Neural cell (in vitro differentiated cells): ENCODE data around the gene CPNE9. TPM values are rescaled to one million over a fixed set of nuclear protein-coding genes. Genes with fewer than 3 reads are reported as not detected.

Experiments used
- H2AFZ ChIP-seq: fragments of 200-600, 300-800 bp; sonication (generic), shearing (Covaris generic); 2 replicates; pipeline ENCODE4 v1.6.0; 2014; ENCODE audit warnings: low read depth, mild to moderate bottlenecking, antibody characterized with exemption, low read length, moderate library complexity
- H3F3A ChIP-seq: fragments of 200-600 bp; shearing (Covaris generic); 2 replicates; pipeline ENCODE4 v1.6.1; 2016; ENCODE audit warnings: mild to moderate bottlenecking, moderate library complexity, mixed read lengths, antibody characterized with exemption, low read length; ENCODE audit not compliant: insufficient read depth, poor library complexity, severe bottlenecking
- H3K27ac ChIP-seq: fragments of 200-600, 300-800 bp; sonication (generic), shearing (Covaris generic); 2 replicates; pipeline ENCODE4 v1.5.1; 2014; ENCODE audit warnings: mild to moderate bottlenecking, low read length, moderate library complexity
- H3K27me3 ChIP-seq: fragments of 300-800, 200-600 bp; sonication (generic), shearing (Covaris generic); 2 replicates; pipeline ENCODE4 v1.6.0; 2014; ENCODE audit warnings: mild to moderate bottlenecking, low read depth, low read length, moderate library complexity; ENCODE audit not compliant: insufficient read depth
- H3K36me3 ChIP-seq: fragments of 300-800, 200-600 bp; sonication (generic), shearing (Covaris generic); 2 replicates; pipeline ENCODE4 v1.5.1; 2014; ENCODE audit warnings: mild to moderate bottlenecking, antibody characterized with exemption, low read length, moderate library complexity; ENCODE audit not compliant: insufficient read depth
- H3K4me2 ChIP-seq: fragments of 300-800, 200-600 bp; sonication (generic), shearing (Covaris generic); 2 replicates; pipeline ENCODE4 v1.6.0; 2014; ENCODE audit warnings: mild to moderate bottlenecking, low read length
- H3K4me3 ChIP-seq: fragments of 300-800, 200-600 bp; sonication (generic), shearing (Covaris generic); 2 replicates; pipeline ENCODE4 v1.5.1; 2014; ENCODE audit warnings: mild to moderate bottlenecking, low read length, moderate library complexity
- H3K79me2 ChIP-seq: fragments of 200-600 bp; shearing (Covaris generic); replicated peaks from 2 replicates; pipeline ENCODE4 v1.6.0; 2014; ENCODE audit warnings: mild to moderate bottlenecking, low read length, moderate library complexity; ENCODE audit not compliant: insufficient read depth
- H3K9ac ChIP-seq: fragments of 300-800, 200-600 bp; sonication (generic), shearing (Covaris generic); 2 replicates; pipeline ENCODE4 v1.6.1; 2016; ENCODE audit warnings: mild to moderate bottlenecking, low read length, mixed read lengths
- H3K9me2 ChIP-seq: fragments of 200-600 bp; shearing (Covaris generic); 2 replicates; pipeline ENCODE4 v1.6.1; 2016; ENCODE audit warnings: mild to moderate bottlenecking, low read length, mixed read lengths; ENCODE audit not compliant: insufficient read depth
- H3K9me3 ChIP-seq: fragments of 200-600, 300-800 bp; sonication (generic), shearing (Covaris generic); 2 replicates; pipeline ENCODE4 v1.6.1; 2016; ENCODE audit warnings: mild to moderate bottlenecking, mixed run types, low read length, moderate library complexity, mixed read lengths
- H4K20me1 ChIP-seq: fragments of 200-600 bp; shearing (Covaris generic); 2 replicates; pipeline ENCODE4 v1.6.1; 2016; ENCODE audit warnings: mild to moderate bottlenecking, mixed run types; ENCODE audit not compliant: insufficient read depth
- EP300 ChIP-seq: fragments of 450-650 bp; conservative IDR thresholded peaks from 2 replicates; pipeline ENCODE4 v1.6.1; 2014; ENCODE audit warnings: antibody characterized with exemption, mild to moderate bottlenecking, moderate library complexity; ENCODE audit not compliant: poor library complexity, severe bottlenecking
- EZH2 ChIP-seq: fragments of 200-600, 300-800 bp; shearing (Covaris generic), sonication (generic); IDR thresholded peaks from 2 replicates; pipeline ENCODE4 v1.6.1; 2014; ENCODE audit warnings: antibody characterized with exemption, low read length, borderline replicate concordance, mild to moderate bottlenecking; ENCODE audit not compliant: insufficient read depth, poor library complexity, severe bottlenecking
- MXI1 ChIP-seq: fragments of 450-650 bp; conservative IDR thresholded peaks from 2 replicates; pipeline ENCODE4 v1.6.1; 2014; ENCODE audit warnings: antibody characterized with exemption, mild to moderate bottlenecking; ENCODE audit not compliant: poor library complexity, severe bottlenecking
- POLR2AphosphoS5 ChIP-seq: IDR thresholded peaks from 2 replicates; pipeline ENCODE4 v1.6.1; 2012
- RAD21 ChIP-seq: fragments of 450-650 bp; conservative IDR thresholded peaks from 2 replicates; pipeline ENCODE4 v1.6.1; 2014; ENCODE audit warnings: antibody characterized with exemption, mild to moderate bottlenecking, moderate library complexity
- REST ChIP-seq: IDR thresholded peaks from 2 replicates; pipeline ENCODE4 v1.6.1; 2012; ENCODE audit warnings: borderline replicate concordance
- SMC3 ChIP-seq: fragments of 450-650 bp; conservative IDR thresholded peaks from 2 replicates; pipeline ENCODE4 v1.6.1; 2014; ENCODE audit warnings: antibody characterized with exemption, mild to moderate bottlenecking, moderate library complexity; ENCODE audit not compliant: poor library complexity
- TAF1 ChIP-seq: IDR thresholded peaks from 2 replicates; pipeline ENCODE4 v1.6.1; 2012; ENCODE audit warnings: low read depth
- polyA plus RNA-seq: library from polyadenylated mRNA; depleted of rRNA; stranded (reverse); fragments of >200 nt; gene quantifications from 2 replicates; pipeline ENCODE4 v1.2.3, GENCODE V29; 2014
- TF ChIP-seq, protein P1 (sequence below): fragments of 450-650 bp; IDR thresholded peaks from 2 replicates; pipeline ENCODE4 v1.5.1; 2014; ENCODE audit warnings: antibody characterized with exemption, mild to moderate bottlenecking, moderate library complexity; ENCODE audit not compliant: poor library complexity, severe bottlenecking

The CPNE9 gene
- polyA plus RNA-seq, 1 donor from 2014 or later = 0.32 TPM

DNA sequence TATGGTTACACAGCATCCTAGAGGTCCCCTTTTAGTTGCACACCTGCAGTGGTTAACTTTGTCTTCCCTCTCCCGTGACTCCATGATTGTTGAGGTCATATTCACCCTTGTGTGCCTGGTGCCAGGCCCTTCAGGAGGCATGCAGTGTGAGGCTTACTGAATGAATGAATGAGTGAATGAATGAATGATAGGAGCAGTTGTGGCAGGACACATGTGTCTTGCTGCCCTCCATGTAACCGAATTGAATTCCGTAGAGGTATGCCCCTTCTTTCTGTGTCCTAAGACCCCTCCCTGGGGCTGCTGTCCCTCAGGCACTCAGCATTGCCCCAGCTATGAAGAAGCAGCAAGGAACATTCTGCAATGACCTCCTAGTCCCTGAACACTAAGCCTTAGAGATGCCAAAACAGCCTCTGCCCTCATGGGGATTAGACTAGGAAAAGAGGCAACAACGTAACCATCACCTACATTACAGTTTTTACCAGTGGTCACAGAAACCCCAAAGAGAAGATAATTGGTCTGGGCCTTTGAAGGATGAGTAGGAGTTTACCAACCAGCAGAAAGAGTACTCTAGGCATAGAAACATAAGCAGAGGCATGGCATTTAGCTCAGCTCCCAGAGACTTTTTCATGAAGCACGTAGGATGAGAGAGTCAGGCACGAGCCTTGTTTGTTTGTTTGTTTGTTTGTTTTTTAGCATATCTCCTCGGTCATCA, 22.5 kb upstream of the CPNE9 start:
- no peaks in the 10 kb centered on the region for H3K36me3 ChIP-seq

DNA sequence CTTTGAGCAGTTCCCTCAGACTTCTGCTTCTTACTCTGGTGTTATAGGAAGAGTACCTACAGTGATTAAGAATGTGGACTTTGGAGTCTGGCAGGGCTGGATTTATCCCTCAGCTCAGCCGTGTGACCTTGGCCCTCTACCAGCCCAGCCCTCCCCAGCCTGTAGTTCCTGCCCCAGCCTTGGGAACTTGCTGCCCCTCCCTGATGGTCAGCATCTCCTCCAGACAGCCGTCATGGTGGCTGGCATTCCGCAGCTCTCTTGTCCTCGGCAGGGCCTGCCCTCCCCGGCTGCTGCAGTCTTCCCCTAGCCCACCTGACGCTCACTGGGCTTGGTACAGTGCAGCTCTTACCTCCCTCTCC, 21.9 kb upstream of the CPNE9 start:
- Histone ChIP-seq H3K9me3 (no peaks in the 10 kb centered on the region), H4K20me1 (no peaks in the 10 kb centered on the region), H3K9me2 (no peaks in the 10 kb centered on the region), H3F3A (no peaks in the 10 kb centered on the region), H3K79me2 (no peaks in the 10 kb centered on the region), H2AFZ (no peak overlapping the region), H3K27me3 (no peaks in the 10 kb centered on the region), H3K4me2 (no peak overlapping the region), H3K4me3 (no peak overlapping the region), H3K9ac (no peak overlapping the region), H3K27ac (no peak overlapping the region), H3K36me3 (no peaks in the 10 kb centered on the region)
- TF ChIP-seq TAF1 (no peak), EP300 (no peak), MXI1 (no peak), REST (no peak), EZH2 (no peak), RAD21 (no peak), POLR2AphosphoS5 (no peak)

More for the DNA sequence above, 22.5 kb upstream of the CPNE9 start:
- Histone ChIP-seq H3F3A (no peaks in the 10 kb centered on the region), H3K9ac (no peak overlapping the region), H3K9me3 (no peaks in the 10 kb centered on the region), H3K79me2 (no peaks in the 10 kb centered on the region), H3K4me3 (no peak overlapping the region), H3K27me3 (no peaks in the 10 kb centered on the region), H2AFZ (no peak overlapping the region), H3K27ac (no peak overlapping the region), H4K20me1 (no peaks in the 10 kb centered on the region), H3K9me2 (no peaks in the 10 kb centered on the region), H3K4me2 (no peak overlapping the region)
- no peak for TF ChIP-seq REST
- TF ChIP-seq POLR2AphosphoS5 = no peak
- TF ChIP-seq RAD21 = no peak
- TF ChIP-seq EP300 = no peak
- TF ChIP-seq, protein P1, sequence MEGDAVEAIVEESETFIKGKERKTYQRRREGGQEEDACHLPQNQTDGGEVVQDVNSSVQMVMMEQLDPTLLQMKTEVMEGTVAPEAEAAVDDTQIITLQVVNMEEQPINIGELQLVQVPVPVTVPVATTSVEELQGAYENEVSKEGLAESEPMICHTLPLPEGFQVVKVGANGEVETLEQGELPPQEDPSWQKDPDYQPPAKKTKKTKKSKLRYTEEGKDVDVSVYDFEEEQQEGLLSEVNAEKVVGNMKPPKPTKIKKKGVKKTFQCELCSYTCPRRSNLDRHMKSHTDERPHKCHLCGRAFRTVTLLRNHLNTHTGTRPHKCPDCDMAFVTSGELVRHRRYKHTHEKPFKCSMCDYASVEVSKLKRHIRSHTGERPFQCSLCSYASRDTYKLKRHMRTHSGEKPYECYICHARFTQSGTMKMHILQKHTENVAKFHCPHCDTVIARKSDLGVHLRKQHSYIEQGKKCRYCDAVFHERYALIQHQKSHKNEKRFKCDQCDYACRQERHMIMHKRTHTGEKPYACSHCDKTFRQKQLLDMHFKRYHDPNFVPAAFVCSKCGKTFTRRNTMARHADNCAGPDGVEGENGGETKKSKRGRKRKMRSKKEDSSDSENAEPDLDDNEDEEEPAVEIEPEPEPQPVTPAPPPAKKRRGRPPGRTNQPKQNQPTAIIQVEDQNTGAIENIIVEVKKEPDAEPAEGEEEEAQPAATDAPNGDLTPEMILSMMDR = no peak
- TF ChIP-seq MXI1 = no peak
- TF ChIP-seq TAF1 = no peak
- TF ChIP-seq SMC3 = no peak
- no peak for TF ChIP-seq EZH2
